Neural cell (in vitro differentiated cells): Measurements from ENCODE around the gene CRIP3. TPM values are rescaled to one million over a fixed set of nuclear protein-coding genes. Genes with fewer than 3 reads are reported as not detected.

ENCODE experiments used
- H2AFZ ChIP-seq: fragments of 200-600, 300-800 bp; sonication (generic), shearing (Covaris generic); 2 replicates; pipeline ENCODE4 v1.6.0; 2014; ENCODE audit warnings: low read depth, mild to moderate bottlenecking, antibody characterized with exemption, low read length, moderate library complexity
- H3F3A ChIP-seq: fragments of 200-600 bp; shearing (Covaris generic); 2 replicates; pipeline ENCODE4 v1.6.1; 2016; ENCODE audit warnings: mild to moderate bottlenecking, moderate library complexity, mixed read lengths, antibody characterized with exemption, low read length; ENCODE audit not compliant: insufficient read depth, poor library complexity, severe bottlenecking
- H3K27ac ChIP-seq: fragments of 200-600, 300-800 bp; sonication (generic), shearing (Covaris generic); 2 replicates; pipeline ENCODE4 v1.5.1; 2014; ENCODE audit warnings: mild to moderate bottlenecking, low read length, moderate library complexity
- H3K27me3 ChIP-seq: fragments of 300-800, 200-600 bp; sonication (generic), shearing (Covaris generic); 2 replicates; pipeline ENCODE4 v1.6.0; 2014; ENCODE audit warnings: mild to moderate bottlenecking, low read depth, low read length, moderate library complexity; ENCODE audit not compliant: insufficient read depth
- H3K36me3 ChIP-seq: fragments of 300-800, 200-600 bp; sonication (generic), shearing (Covaris generic); 2 replicates; pipeline ENCODE4 v1.5.1; 2014; ENCODE audit warnings: mild to moderate bottlenecking, antibody characterized with exemption, low read length, moderate library complexity; ENCODE audit not compliant: insufficient read depth
- H3K4me2 ChIP-seq: fragments of 300-800, 200-600 bp; sonication (generic), shearing (Covaris generic); 2 replicates; pipeline ENCODE4 v1.6.0; 2014; ENCODE audit warnings: mild to moderate bottlenecking, low read length
- H3K4me3 ChIP-seq: fragments of 300-800, 200-600 bp; sonication (generic), shearing (Covaris generic); 2 replicates; pipeline ENCODE4 v1.5.1; 2014; ENCODE audit warnings: mild to moderate bottlenecking, low read length, moderate library complexity
- H3K79me2 ChIP-seq: fragments of 200-600 bp; shearing (Covaris generic); replicated peaks from 2 replicates; pipeline ENCODE4 v1.6.0; 2014; ENCODE audit warnings: mild to moderate bottlenecking, low read length, moderate library complexity; ENCODE audit not compliant: insufficient read depth
- H3K9ac ChIP-seq: fragments of 300-800, 200-600 bp; sonication (generic), shearing (Covaris generic); 2 replicates; pipeline ENCODE4 v1.6.1; 2016; ENCODE audit warnings: mild to moderate bottlenecking, low read length, mixed read lengths
- H3K9me2 ChIP-seq: fragments of 200-600 bp; shearing (Covaris generic); 2 replicates; pipeline ENCODE4 v1.6.1; 2016; ENCODE audit warnings: mild to moderate bottlenecking, low read length, mixed read lengths; ENCODE audit not compliant: insufficient read depth
- H3K9me3 ChIP-seq: fragments of 200-600, 300-800 bp; sonication (generic), shearing (Covaris generic); 2 replicates; pipeline ENCODE4 v1.6.1; 2016; ENCODE audit warnings: mild to moderate bottlenecking, mixed run types, low read length, moderate library complexity, mixed read lengths
- H4K20me1 ChIP-seq: fragments of 200-600 bp; shearing (Covaris generic); 2 replicates; pipeline ENCODE4 v1.6.1; 2016; ENCODE audit warnings: mild to moderate bottlenecking, mixed run types; ENCODE audit not compliant: insufficient read depth
- CTCF ChIP-seq: fragments of 450-650 bp; IDR thresholded peaks from 2 replicates; pipeline ENCODE4 v1.5.1; 2014; ENCODE audit warnings: antibody characterized with exemption, mild to moderate bottlenecking, moderate library complexity; ENCODE audit not compliant: poor library complexity, severe bottlenecking
- EP300 ChIP-seq: fragments of 450-650 bp; conservative IDR thresholded peaks from 2 replicates; pipeline ENCODE4 v1.6.1; 2014; ENCODE audit warnings: antibody characterized with exemption, mild to moderate bottlenecking, moderate library complexity; ENCODE audit not compliant: poor library complexity, severe bottlenecking
- EZH2 ChIP-seq: fragments of 200-600, 300-800 bp; shearing (Covaris generic), sonication (generic); IDR thresholded peaks from 2 replicates; pipeline ENCODE4 v1.6.1; 2014; ENCODE audit warnings: antibody characterized with exemption, low read length, borderline replicate concordance, mild to moderate bottlenecking; ENCODE audit not compliant: insufficient read depth, poor library complexity, severe bottlenecking
- POLR2AphosphoS5 ChIP-seq: IDR thresholded peaks from 2 replicates; pipeline ENCODE4 v1.6.1; 2012
- RAD21 ChIP-seq: fragments of 450-650 bp; conservative IDR thresholded peaks from 2 replicates; pipeline ENCODE4 v1.6.1; 2014; ENCODE audit warnings: antibody characterized with exemption, mild to moderate bottlenecking, moderate library complexity
- SMC3 ChIP-seq: fragments of 450-650 bp; conservative IDR thresholded peaks from 2 replicates; pipeline ENCODE4 v1.6.1; 2014; ENCODE audit warnings: antibody characterized with exemption, mild to moderate bottlenecking, moderate library complexity; ENCODE audit not compliant: poor library complexity
- TAF1 ChIP-seq: IDR thresholded peaks from 2 replicates; pipeline ENCODE4 v1.6.1; 2012; ENCODE audit warnings: low read depth
- polyA plus RNA-seq: library from polyadenylated mRNA; depleted of rRNA; stranded (reverse); fragments of >200 nt; gene quantifications from 2 replicates; pipeline ENCODE4 v1.2.3, GENCODE V29; 2014
- TF ChIP-seq, protein P1 (sequence below): IDR thresholded peaks from 2 replicates; pipeline ENCODE4 v1.6.1; 2012; ENCODE audit warnings: borderline replicate concordance

The CRIP3 gene
- polyA plus RNA-seq, 1 donor from 2014 or later = 3.7 TPM

DNA sequence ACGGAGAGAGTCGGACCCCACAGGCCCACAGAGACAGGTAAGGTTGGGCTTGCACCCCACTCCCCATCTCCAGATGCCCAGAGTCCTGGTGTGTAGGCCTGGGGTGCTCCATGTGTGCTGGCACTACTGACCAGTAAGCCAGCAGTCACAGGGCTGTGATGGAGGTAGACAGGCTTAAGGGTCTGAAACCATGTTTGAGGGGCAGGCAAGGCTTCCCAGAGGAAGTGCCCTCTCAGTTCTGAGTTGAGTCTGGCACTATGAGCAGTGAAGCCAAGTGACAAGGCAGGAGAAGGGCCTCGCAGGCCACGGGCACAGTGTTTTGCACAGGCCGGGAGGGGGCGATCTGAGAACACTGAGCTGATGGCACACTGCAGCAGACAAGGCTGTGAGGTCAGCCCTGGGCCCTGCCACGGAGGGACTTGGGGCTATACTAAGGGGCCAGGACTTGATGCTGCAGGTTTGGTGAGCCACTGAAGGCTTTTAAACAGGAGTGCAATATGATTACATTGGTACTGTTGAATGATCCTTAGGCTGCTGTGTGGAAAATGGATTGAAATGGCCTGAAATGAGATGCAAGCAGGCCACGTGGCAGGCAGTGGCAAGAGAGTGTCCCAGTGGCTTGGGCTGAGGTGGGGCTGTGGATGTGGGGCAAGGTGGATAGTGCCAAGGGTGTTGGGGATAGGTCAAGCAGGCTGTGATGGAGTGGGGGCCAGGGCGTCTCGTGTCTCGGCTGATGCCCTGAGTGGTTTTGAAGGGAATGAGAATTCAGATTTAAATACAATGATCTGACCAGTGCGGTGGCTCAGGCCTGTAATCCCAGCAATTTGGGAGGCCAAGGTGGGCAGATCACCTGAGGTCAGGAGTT is 45.1 kb downstream of the CRIP3 start:
- no peaks in the 10 kb centered on the region for H4K20me1 ChIP-seq
- no peak overlapping the region for H3K27ac ChIP-seq
- no peaks in the 10 kb centered on the region for H3F3A ChIP-seq
- no peaks in the 10 kb centered on the region for H3K79me2 ChIP-seq
- H3K36me3 ChIP-seq = no peaks in the 10 kb centered on the region
- no peak overlapping the region for H2AFZ ChIP-seq
- H3K27me3 ChIP-seq = no peaks in the 10 kb centered on the region
- no peaks in the 10 kb centered on the region for H3K9me2 ChIP-seq
- H3K9me3 ChIP-seq = no peaks in the 10 kb centered on the region
- H3K9ac ChIP-seq = no peak overlapping the region
- TF ChIP-seq CTCF = peak; percentile 39
- peak; percentile 25 for TF ChIP-seq RAD21
- TF ChIP-seq, protein P1, sequence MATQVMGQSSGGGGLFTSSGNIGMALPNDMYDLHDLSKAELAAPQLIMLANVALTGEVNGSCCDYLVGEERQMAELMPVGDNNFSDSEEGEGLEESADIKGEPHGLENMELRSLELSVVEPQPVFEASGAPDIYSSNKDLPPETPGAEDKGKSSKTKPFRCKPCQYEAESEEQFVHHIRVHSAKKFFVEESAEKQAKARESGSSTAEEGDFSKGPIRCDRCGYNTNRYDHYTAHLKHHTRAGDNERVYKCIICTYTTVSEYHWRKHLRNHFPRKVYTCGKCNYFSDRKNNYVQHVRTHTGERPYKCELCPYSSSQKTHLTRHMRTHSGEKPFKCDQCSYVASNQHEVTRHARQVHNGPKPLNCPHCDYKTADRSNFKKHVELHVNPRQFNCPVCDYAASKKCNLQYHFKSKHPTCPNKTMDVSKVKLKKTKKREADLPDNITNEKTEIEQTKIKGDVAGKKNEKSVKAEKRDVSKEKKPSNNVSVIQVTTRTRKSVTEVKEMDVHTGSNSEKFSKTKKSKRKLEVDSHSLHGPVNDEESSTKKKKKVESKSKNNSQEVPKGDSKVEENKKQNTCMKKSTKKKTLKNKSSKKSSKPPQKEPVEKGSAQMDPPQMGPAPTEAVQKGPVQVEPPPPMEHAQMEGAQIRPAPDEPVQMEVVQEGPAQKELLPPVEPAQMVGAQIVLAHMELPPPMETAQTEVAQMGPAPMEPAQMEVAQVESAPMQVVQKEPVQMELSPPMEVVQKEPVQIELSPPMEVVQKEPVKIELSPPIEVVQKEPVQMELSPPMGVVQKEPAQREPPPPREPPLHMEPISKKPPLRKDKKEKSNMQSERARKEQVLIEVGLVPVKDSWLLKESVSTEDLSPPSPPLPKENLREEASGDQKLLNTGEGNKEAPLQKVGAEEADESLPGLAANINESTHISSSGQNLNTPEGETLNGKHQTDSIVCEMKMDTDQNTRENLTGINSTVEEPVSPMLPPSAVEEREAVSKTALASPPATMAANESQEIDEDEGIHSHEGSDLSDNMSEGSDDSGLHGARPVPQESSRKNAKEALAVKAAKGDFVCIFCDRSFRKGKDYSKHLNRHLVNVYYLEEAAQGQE = no peak
- H3K4me2 ChIP-seq = no peak overlapping the region
- H3K4me3 ChIP-seq = no peak overlapping the region

DNA sequence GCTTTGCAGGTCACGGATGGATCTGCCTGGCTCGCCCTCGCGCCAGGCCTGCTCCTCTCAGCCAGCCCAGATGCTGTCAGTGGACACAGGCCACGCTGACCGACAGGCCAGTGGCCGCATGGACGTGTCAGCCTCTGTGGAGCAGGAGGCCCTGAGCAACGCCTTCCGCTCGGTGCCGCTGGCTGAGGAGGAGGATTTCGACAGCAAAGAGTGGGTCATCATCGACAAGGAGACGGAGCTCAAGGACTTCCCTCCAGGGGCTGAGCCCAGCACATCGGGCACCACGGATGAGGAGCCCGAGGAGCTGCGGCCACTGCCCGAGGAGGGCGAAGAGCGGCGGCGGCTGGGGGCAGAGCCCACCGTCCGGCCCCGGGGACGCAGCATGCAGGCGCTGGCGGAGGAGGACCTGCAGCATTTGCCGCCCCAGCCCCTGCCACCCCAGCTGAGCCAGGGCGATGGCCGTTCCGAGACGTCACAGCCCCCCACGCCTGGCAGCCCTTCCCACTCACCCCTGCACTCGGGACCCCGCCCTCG is 45.8 kb downstream of the CRIP3 start:
- Histone ChIP-seq H3K9ac (no peak overlapping the region), H3K27me3 (no peaks in the 10 kb centered on the region), H3F3A (no peaks in the 10 kb centered on the region), H3K27ac (no peak overlapping the region), H3K36me3 (peaks cover 4% of the 10 kb centered on the region), H2AFZ (no peak overlapping the region), H3K4me3 (no peak overlapping the region), H3K9me2 (no peaks in the 10 kb centered on the region), H3K79me2 (no peaks in the 10 kb centered on the region), H3K9me3 (no peaks in the 10 kb centered on the region), H4K20me1 (no peaks in the 10 kb centered on the region), H3K4me2 (no peak overlapping the region)
- no peak for TF ChIP-seq EP300
- no peak for TF ChIP-seq POLR2AphosphoS5
- no peak for TF ChIP-seq TAF1
- TF ChIP-seq, protein P1 = no peak
- no peak for TF ChIP-seq CTCF
- TF ChIP-seq SMC3 = no peak
- no peak for TF ChIP-seq EZH2
- no peak for TF ChIP-seq RAD21
